Activated CD8-positive, alpha-beta memory T cell treated with anti-CD3 and anti-CD28 coated beads, Interleukin-2, amount 50 U/mL, for 48 hours (primary cell): ENCODE results near the gene ZSWIM3.
"Not testable (repeated sequence)": the region's sequence is repeated elsewhere in the genome, so short reads cannot be mapped to it uniquely, and the experiment has no call there.

ENCODE experiments used
- DNase-seq: peaks from one replicate; pipeline ENCODE4 v3.0.0-alpha.2; 2020

The ZSWIM3 gene

GRCh38 chr20:45857114-45857881, at the start of gene ZSWIM3, which contains the start of gene ACOT8:
Gene ZSWIM3, plus strand, starts transcription at chr20:45857614. Its CDS starts 212 bp downstream, at chr20:45857826.
Gene ACOT8, minus strand, starts transcription at chr20:45857392. Its CDS starts 77 bp downstream, at chr20:45857315.
- peak; percentile 87 for DNase-seq

- no peak for DNase-seq
Measured at GRCh38 chr20:45810191-45810970, 47.0 kb upstream of the ZSWIM3 start.

GRCh38 chr20:45812157-45813005, 45.0 kb upstream of the ZSWIM3 start, which contains the start of gene UBE2C:
Gene UBE2C, plus strand, starts transcription at chr20:45812644. Its CDS starts 52 bp downstream, at chr20:45812696.
- DNase-seq: peak; percentile 95

- DNase-seq: no peak
Measured at GRCh38 chr20:45813006-45813340, 44.4 kb upstream of the ZSWIM3 start.

GRCh38 chr20:45813489-45813888, 43.9 kb upstream of the ZSWIM3 start:
- DNase-seq: no peak

GRCh38 chr20:45814314-45814713, 43.1 kb upstream of the ZSWIM3 start:
- no peak for DNase-seq

GRCh38 chr20:45816951-45817350, 40.5 kb upstream of the ZSWIM3 start:
- no peak for DNase-seq

GRCh38 chr20:45817376-45818194, 39.8 kb upstream of the ZSWIM3 start:
- DNase-seq: no peak

GRCh38 chr20:45818239-45818638, 39.2 kb upstream of the ZSWIM3 start:
- DNase-seq: no peak

GRCh38 chr20:45819466-45819865, 37.9 kb upstream of the ZSWIM3 start:
- no peak for DNase-seq

GRCh38 chr20:45821947-45822346, 35.5 kb upstream of the ZSWIM3 start:
- no peak for DNase-seq

GRCh38 chr20:45822857-45823256, 34.6 kb upstream of the ZSWIM3 start:
- DNase-seq: no peak

- DNase-seq: peak; percentile 75
Measured at GRCh38 chr20:45823949-45824835, 33.2 kb upstream of the ZSWIM3 start.

- DNase-seq: no peak
Measured at GRCh38 chr20:45826381-45827019, 30.9 kb upstream of the ZSWIM3 start.

- DNase-seq: no peak
Measured at GRCh38 chr20:45827030-45827652, 30.3 kb upstream of the ZSWIM3 start, which contains the start of gene TNNC2. Gene TNNC2, minus strand, starts transcription at chr20:45827312. Its CDS starts 64 bp downstream, at chr20:45827248.

- DNase-seq: no peak
Measured at GRCh38 chr20:45827712-45828111, 29.7 kb upstream of the ZSWIM3 start.

GRCh38 chr20:45828589-45828988, 28.8 kb upstream of the ZSWIM3 start:
- DNase-seq: no peak

GRCh38 chr20:45829673-45830106, 27.7 kb upstream of the ZSWIM3 start:
- DNase-seq: not testable (repeated sequence)

- DNase-seq: no peak
Measured at GRCh38 chr20:45832619-45833018, 24.8 kb upstream of the ZSWIM3 start.
